Hepatocyte (in vitro differentiated cells): Measurements from ENCODE around the gene NUDT14. TPM values are rescaled to one million over a fixed set of nuclear protein-coding genes. Genes with fewer than 3 reads are reported as not detected.

Experiments used
- DNase-seq: peaks from one replicate; pipeline ENCODE4 v3.0.0-alpha.2; 2016; ENCODE audit warnings: low spot score
- H2AFZ ChIP-seq: fragments of 200-600 bp; sonication (generic); 2 replicates; pipeline ENCODE4 v1.6.0; 2016; ENCODE audit warnings: antibody characterized with exemption, mild to moderate bottlenecking
- H3K27ac ChIP-seq: fragments of 200-600 bp; sonication (generic); 2 replicates; pipeline ENCODE4 v1.5.1; 2016; ENCODE audit warnings: mild to moderate bottlenecking
- H3K27me3 ChIP-seq: fragments of 200-600 bp; sonication (generic); 2 replicates; pipeline ENCODE4 v1.6.1; 2016
- H3K36me3 ChIP-seq: fragments of 200-600 bp; sonication (generic); replicated peaks from 2 replicates; pipeline ENCODE4 v1.5.1; 2016; ENCODE audit warnings: low read depth; ENCODE audit not compliant: insufficient read depth
- H3K4me1 ChIP-seq: fragments of 200-600 bp; sonication (generic); 2 replicates; pipeline ENCODE4 v1.5.1; 2016; ENCODE audit warnings: mild to moderate bottlenecking, moderate library complexity; ENCODE audit not compliant: insufficient read depth
- H3K4me2 ChIP-seq: fragments of 200-600 bp; sonication (generic); 2 replicates; pipeline ENCODE4 v1.6.0; 2016
- H3K4me3 ChIP-seq: fragments of 200-600 bp; sonication (generic); 2 replicates; pipeline ENCODE4 v1.5.1; 2016; ENCODE audit warnings: mild to moderate bottlenecking
- H3K79me2 ChIP-seq: fragments of 200-600 bp; sonication (generic); 2 replicates; pipeline ENCODE4 v1.6.0; 2017; ENCODE audit warnings: mild to moderate bottlenecking
- H3K9me2 ChIP-seq: fragments of 200-600 bp; sonication (generic); replicated peaks from 2 replicates; pipeline ENCODE4 v1.6.0; 2017; ENCODE audit warnings: mild to moderate bottlenecking; ENCODE audit not compliant: insufficient read depth
- H3K9me3 ChIP-seq: fragments of 200-600 bp; sonication (generic); 2 replicates; pipeline ENCODE4 v1.5.1; 2016; ENCODE audit warnings: low read depth, mild to moderate bottlenecking
- H4K20me1 ChIP-seq: fragments of 200-600 bp; sonication (generic); 2 replicates; pipeline ENCODE4 v1.6.0; 2016; ENCODE audit warnings: mild to moderate bottlenecking; ENCODE audit not compliant: insufficient read depth, poor library complexity, severe bottlenecking
- CTCF ChIP-seq: fragments of 200-600 bp; sonication (generic); IDR thresholded peaks from 2 replicates; pipeline ENCODE4 v1.5.1; 2016; ENCODE audit warnings: antibody characterized with exemption, mild to moderate bottlenecking; ENCODE audit not compliant: poor library complexity
- EZH2 ChIP-seq: fragments of 200-600 bp; sonication (generic); IDR thresholded peaks from 2 replicates; pipeline ENCODE4 v1.6.1; 2016; ENCODE audit warnings: antibody characterized with exemption, mild to moderate bottlenecking, borderline replicate concordance
- EZH2phosphoT487 ChIP-seq: fragments of 200-600 bp; sonication (generic); IDR thresholded peaks from one replicate; pipeline ENCODE4 v1.6.1; 2018; ENCODE audit warnings: antibody characterized with exemption, mild to moderate bottlenecking, low read depth, moderate library complexity; ENCODE audit not compliant: unreplicated experiment, severe bottlenecking
- WGBS: methylation state at CpG from one replicate; pipeline ENCODE4 v1.1.6; 2016; ENCODE audit warnings: low lambda C conversion rate; ENCODE audit errors: missing lambda C conversion rate; 5-methylcytosine and 5-hydroxymethylcytosine counted together
- polyA plus RNA-seq: library from polyadenylated mRNA; unstranded; fragments of >200 nt; fragmentation: Nextera tagmentation; extraction: Ambion mirVana; gene quantifications from 2 replicates; pipeline ENCODE4 v1.2.1, GENCODE V29; 2016
- total RNA-seq: library from RNA; depleted of rRNA; stranded (reverse); fragments of >200 nt; gene quantifications from 2 replicates; pipeline ENCODE4 v1.2.3, GENCODE V29; 2014

NUDT14 gene
- total and polyA plus RNA-seq, 2 experiments from 2014 or later: 47.4 to 98.1 TPM

DNA sequence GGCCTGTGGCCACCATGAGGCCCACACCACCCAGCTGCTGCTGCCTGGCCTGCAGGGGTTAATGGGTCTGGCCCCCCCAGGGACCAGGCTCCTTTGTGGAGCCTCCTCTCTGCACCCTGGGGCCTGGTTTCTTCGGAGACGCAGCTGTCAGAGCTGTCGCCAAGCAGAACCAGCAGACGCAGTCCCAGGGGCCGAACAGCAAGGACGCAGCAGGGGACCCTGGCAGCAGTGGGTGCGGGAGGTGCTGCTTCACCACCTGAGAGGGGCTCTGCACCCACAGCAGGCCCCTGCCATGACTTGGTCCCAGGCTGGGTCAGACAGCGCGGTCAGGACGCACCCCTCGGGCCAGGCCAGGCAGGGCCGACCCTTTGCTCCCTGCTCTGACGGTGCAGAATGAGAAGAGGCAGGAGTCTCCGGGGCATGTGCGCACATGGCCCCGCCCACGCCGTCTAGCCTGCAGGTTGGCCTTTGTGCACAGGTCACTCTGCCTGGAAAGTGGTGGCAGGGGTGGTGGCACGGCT is 43.0 kb downstream of the NUDT14 start:
- no peaks in the 10 kb centered on the region for H3K4me1 ChIP-seq
- H3K27ac ChIP-seq: no peak overlapping the region
- 91% methylated on average over 19 of the region's 19 CpGs for WGBS
- no peak overlapping the region for H2AFZ ChIP-seq
- H4K20me1 ChIP-seq: no peaks in the 10 kb centered on the region
- no peaks in the 10 kb centered on the region for H3K27me3 ChIP-seq
- no peak overlapping the region for H3K4me2 ChIP-seq
- H3K9me3 ChIP-seq: peaks cover 5% of the 10 kb centered on the region
- no peak overlapping the region for H3K4me3 ChIP-seq
- no peaks in the 10 kb centered on the region for H3K79me2 ChIP-seq
- DNase-seq: no peak
- H3K36me3 ChIP-seq: no peaks in the 10 kb centered on the region
- no peaks in the 10 kb centered on the region for H3K9me2 ChIP-seq
- TF ChIP-seq EZH2phosphoT487 (no peak), EZH2 (no peak), CTCF (no peak)

DNA sequence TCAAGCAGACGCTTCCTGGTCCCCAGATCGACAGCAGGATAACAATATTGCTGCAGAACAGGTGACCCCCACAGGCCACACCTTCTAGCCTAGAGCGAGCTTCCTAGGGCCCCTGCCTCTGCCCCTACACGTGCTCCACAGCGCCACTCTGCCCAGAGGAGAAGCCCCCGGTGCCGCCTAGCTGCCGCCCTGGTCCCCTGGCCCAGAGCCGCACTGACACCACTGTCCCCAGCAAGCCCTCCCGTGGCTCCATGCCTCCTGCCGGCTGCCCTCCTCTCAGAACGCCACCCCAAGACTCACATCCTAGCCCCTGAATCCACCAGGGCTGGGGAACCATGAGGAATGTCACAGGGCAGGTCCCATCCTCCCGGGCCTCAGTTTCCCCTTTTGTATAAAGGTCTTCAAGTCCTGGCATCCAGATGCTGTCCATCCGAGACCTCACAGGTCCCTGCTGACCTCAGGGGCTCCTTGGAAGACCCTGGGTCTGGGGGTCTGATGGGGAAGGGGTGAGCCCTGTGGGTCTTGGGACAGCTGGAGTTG is 43.6 kb downstream of the NUDT14 start:
- Histone ChIP-seq H4K20me1 (no peaks in the 10 kb centered on the region), H3K4me2 (no peak overlapping the region), H2AFZ (no peak overlapping the region), H3K27ac (no peak overlapping the region), H3K36me3 (no peaks in the 10 kb centered on the region), H3K4me3 (no peak overlapping the region), H3K27me3 (no peaks in the 10 kb centered on the region), H3K4me1 (no peaks in the 10 kb centered on the region), H3K9me2 (no peaks in the 10 kb centered on the region), H3K79me2 (no peaks in the 10 kb centered on the region), H3K9me3 (peaks cover 5% of the 10 kb centered on the region)
- TF ChIP-seq CTCF: no peak
- TF ChIP-seq EZH2: no peak
- no peak for TF ChIP-seq EZH2phosphoT487
- DNase-seq: no peak
- WGBS: 83% methylated on average over 14 of the region's 14 CpGs

GRCh38 chr14:105136401-105137322 is 44.5 kb downstream of the NUDT14 start:
- Histone ChIP-seq H4K20me1 (no peaks in the 10 kb centered on the region), H2AFZ (no peak overlapping the region), H3K79me2 (no peaks in the 10 kb centered on the region), H3K27ac (no peak overlapping the region), H3K4me3 (no peak overlapping the region), H3K4me2 (no peak overlapping the region), H3K4me1 (no peaks in the 10 kb centered on the region), H3K27me3 (no peaks in the 10 kb centered on the region), H3K9me2 (no peaks in the 10 kb centered on the region), H3K36me3 (no peaks in the 10 kb centered on the region), H3K9me3 (peaks cover 5% of the 10 kb centered on the region)
- TF ChIP-seq EZH2phosphoT487 (no peak), EZH2 (no peak), CTCF (no peak)
- no peak for DNase-seq
- 96% methylated on average over 50 of the region's 50 CpGs for WGBS
